ENCODE measurements around the gene OGA.
"Not testable (repeated sequence)": the region's sequence is repeated elsewhere in the genome, so short reads cannot be mapped to it uniquely, and the experiment has no call there.

OGA gene

GRCh38 chr10:101793526-101793925 is 24.7 kb downstream of the OGA start:
- TF ChIP-seq, protein P1, sequence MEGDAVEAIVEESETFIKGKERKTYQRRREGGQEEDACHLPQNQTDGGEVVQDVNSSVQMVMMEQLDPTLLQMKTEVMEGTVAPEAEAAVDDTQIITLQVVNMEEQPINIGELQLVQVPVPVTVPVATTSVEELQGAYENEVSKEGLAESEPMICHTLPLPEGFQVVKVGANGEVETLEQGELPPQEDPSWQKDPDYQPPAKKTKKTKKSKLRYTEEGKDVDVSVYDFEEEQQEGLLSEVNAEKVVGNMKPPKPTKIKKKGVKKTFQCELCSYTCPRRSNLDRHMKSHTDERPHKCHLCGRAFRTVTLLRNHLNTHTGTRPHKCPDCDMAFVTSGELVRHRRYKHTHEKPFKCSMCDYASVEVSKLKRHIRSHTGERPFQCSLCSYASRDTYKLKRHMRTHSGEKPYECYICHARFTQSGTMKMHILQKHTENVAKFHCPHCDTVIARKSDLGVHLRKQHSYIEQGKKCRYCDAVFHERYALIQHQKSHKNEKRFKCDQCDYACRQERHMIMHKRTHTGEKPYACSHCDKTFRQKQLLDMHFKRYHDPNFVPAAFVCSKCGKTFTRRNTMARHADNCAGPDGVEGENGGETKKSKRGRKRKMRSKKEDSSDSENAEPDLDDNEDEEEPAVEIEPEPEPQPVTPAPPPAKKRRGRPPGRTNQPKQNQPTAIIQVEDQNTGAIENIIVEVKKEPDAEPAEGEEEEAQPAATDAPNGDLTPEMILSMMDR (IDR thresholded peaks at IDR 0.05; ENCODE audit: extremely low read depth, missing control alignments), result no peak
- no peak for DNase-seq (ENCODE audit: low spot score)

GRCh38 chr10:101789686-101790085 is 28.6 kb downstream of the OGA start:
- no peak for DNase-seq (ENCODE audit: low spot score)
- TF ChIP-seq, protein P1 (IDR thresholded peaks at IDR 0.05; ENCODE audit: extremely low read depth, missing control alignments), result no peak

DNA sequence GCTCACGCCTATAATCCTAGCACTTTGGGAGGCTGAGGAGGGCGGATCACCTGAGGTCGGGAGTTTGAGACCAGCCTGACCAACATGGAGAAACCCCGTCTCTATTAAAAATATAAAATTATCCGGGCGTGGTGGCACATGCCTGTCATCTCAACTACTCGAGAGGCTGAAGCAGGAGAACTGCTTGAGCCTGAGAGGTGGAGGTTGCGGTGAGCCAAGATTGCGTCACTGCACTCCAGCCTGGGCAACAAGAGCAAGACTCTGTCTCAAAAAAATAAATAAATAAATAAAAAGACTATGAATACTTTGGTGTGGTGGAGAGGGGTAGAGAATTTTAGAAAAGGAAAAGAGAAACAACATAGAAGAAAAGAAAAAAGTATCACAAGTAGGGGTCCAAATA is 29.0 kb downstream of the OGA start:
- DNase-seq (ENCODE audit: low spot score), result not testable (repeated sequence)

- TF ChIP-seq, protein P1 (IDR thresholded peaks at IDR 0.05; ENCODE audit: extremely low read depth, missing control alignments), result no peak
- no peak for DNase-seq (ENCODE audit: low spot score)
These were observed 32.4 kb downstream of the OGA start for GRCh38 chr10:101785801-101786200.

DNA sequence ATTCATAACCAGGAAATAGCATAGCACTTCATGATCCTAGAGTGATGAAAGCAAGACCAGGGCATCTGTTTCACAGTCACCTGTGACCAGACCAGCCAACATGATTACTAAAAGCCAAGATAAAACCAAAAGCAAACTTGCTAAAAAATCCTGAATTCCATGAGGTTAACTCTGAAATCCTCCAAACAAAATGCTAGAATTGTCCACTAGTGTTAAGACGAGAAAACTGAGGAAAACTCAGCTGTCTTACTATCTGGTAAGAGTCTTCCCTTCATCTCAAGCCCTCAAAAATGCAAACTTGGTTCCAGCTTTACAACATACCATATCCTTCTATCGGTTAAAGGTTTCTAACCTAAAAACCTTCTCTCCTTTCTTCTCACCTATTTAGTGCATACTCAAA is 33.7 kb downstream of the OGA start:
- TF ChIP-seq, protein P1 (IDR thresholded peaks at IDR 0.05; ENCODE audit: extremely low read depth, missing control alignments), result no peak
- DNase-seq (ENCODE audit: low spot score), result no peak

GRCh38 chr10:101783736-101784118 is 34.5 kb downstream of the OGA start:
- TF ChIP-seq, protein P1 (IDR thresholded peaks at IDR 0.05; ENCODE audit: extremely low read depth, missing control alignments), result no peak
- no peak for DNase-seq (ENCODE audit: low spot score)

DNA sequence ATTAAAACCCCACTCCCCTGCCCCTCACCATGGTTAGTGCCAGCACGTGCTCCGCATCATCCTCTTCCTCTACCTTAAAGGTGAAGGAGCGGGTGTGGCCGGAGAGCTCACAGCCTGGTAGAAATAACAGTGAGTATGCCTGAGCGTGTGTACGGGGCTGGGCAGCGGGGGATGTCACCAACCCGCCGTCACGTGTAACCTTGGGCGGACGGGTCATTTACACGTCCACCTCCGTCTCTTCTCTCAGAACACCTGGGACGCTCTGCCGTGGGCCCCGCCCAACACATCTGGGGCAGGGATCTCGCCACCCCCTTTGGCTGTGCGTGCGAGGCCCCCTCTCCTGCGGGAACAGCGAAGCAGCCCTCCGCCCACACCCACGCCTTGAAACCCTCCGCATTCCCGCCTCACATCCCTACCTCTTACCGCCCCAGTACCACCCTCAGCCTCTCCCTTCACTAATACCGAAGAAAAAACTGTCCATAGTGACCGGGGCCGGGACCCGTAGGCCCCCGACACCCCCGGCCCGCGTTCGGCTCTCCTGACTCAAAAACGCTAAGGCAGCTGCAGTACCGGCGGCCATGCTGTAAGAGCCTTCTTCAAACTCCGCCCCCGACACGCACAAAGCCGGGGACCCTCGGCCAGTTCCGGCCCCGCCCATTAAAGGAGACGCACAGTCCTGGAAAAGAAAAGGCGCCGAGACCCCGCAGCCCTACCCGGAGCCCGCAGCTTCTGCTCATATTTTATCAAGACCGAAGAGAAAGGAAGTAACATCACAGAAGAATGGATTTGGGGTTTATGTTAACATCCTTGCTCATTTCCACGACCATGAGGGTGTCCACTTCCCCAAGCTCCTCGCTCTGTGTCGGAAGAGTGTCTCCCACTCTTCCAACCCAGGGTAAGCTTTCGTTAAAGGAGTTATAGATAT is 35.2 kb downstream of the OGA start, which contains the start of gene NPM3:
TSS of gene NPM3 (minus strand) at position 636 of the 925 bp plus-strand sequence. CDS start at position 580, 56 bp downstream.
- peak; percentile 89 for DNase-seq (ENCODE audit: low spot score)
- TF ChIP-seq, protein P1 (IDR thresholded peaks at IDR 0.05; ENCODE audit: extremely low read depth, missing control alignments), result no peak
